ENCODE results near the gene RPN2. TPM values are rescaled to one million over a fixed set of nuclear protein-coding genes. Genes with fewer than 3 reads are reported as not detected.

The RPN2 gene
- total and polyA plus RNA-seq, 4 donors, result 153 to 241 (median 177) TPM

- Histone ChIP-seq H3K27me3 (ENCODE audit: control insufficient read depth in 4 of 4, insufficient read depth in 4 of 4, low read length in 3 of 4) (no peaks in the 10 kb centered on the region), H3K36me3 (ENCODE audit: control insufficient read depth in 4 of 4, insufficient read depth in 3 of 4, low read depth in 1 of 4, low read length in 3 of 4) (peaks cover 9 to 40% (median 37%) of the 10 kb centered on the region in 4 donors), H3K9me3 (ENCODE audit: control insufficient read depth in 4 of 4, low read length in 3 of 4) (no peaks in the 10 kb centered on the region), H3K4me1 (ENCODE audit: control insufficient read depth in 4 of 4, insufficient read depth in 4 of 4, low read length in 3 of 4) (no peaks in the 10 kb centered on the region), H3K4me3 (ENCODE audit: low read depth in 1 of 3, low read length in 3 of 3) (no peak overlapping the region), H3K9ac (ENCODE audit: low read depth in 1 of 2, low read length in 2 of 2) (no peak overlapping the region), H3K27ac (ENCODE audit: low read depth in 1 of 2, low read length in 2 of 2) (no peak overlapping the region)
- TF ChIP-seq HNF4A (conservative IDR thresholded peaks at IDR 0.05) (peak; percentile 12 to 53), FOXA2 (IDR thresholded peaks at IDR 0.05) (no peak), SP1 (IDR thresholded peaks at IDR 0.05) (peak; percentile 19)
- 74% methylated on average over 3 of the region's 3 CpGs for WGBS
- DNase-seq (ENCODE audit: low spot score), result no peak
Observed at GRCh38 chr20:37220731-37221130, 41.6 kb downstream of the RPN2 start.

GRCh38 chr20:37222086-37222485, 43.0 kb downstream of the RPN2 start:
- Histone ChIP-seq H3K9ac (ENCODE audit: low read depth in 1 of 2, low read length in 2 of 2) (no peak overlapping the region), H3K36me3 (ENCODE audit: control insufficient read depth in 4 of 4, insufficient read depth in 3 of 4, low read depth in 1 of 4, low read length in 3 of 4) (peaks cover 7 to 49% (median 46%) of the 10 kb centered on the region in 4 donors), H3K4me1 (ENCODE audit: control insufficient read depth in 4 of 4, insufficient read depth in 4 of 4, low read length in 3 of 4) (no peaks in the 10 kb centered on the region), H3K27ac (ENCODE audit: low read depth in 1 of 2, low read length in 2 of 2) (no peak overlapping the region), H3K9me3 (ENCODE audit: control insufficient read depth in 4 of 4, low read length in 3 of 4) (no peaks in the 10 kb centered on the region), H3K4me3 (ENCODE audit: low read depth in 1 of 3, low read length in 3 of 3) (no peak overlapping the region), H3K27me3 (ENCODE audit: control insufficient read depth in 4 of 4, insufficient read depth in 4 of 4, low read length in 3 of 4) (no peaks in the 10 kb centered on the region)
- DNase-seq (ENCODE audit: low spot score), result no peak
- no peak for TF ChIP-seq GABPA (IDR thresholded peaks at IDR 0.05 in 1 of 2, conservative IDR thresholded peaks at IDR 0.05 in 1 of 2)
- no peak for TF ChIP-seq ATF3 (IDR thresholded peaks at IDR 0.05)
- no peak for TF ChIP-seq SP1 (IDR thresholded peaks at IDR 0.05)
- 94% methylated on average over 4 of the region's 4 CpGs for WGBS

- peaks cover 5 to 58% (median 55%) of the 10 kb centered on the region in 4 donors for H3K36me3 ChIP-seq (ENCODE audit: control insufficient read depth in 4 of 4, insufficient read depth in 3 of 4, low read depth in 1 of 4, low read length in 3 of 4)
- H3K27ac ChIP-seq (ENCODE audit: low read depth in 1 of 2, low read length in 2 of 2), result no peak overlapping the region
- H3K27me3 ChIP-seq (ENCODE audit: control insufficient read depth in 4 of 4, insufficient read depth in 4 of 4, low read length in 3 of 4), result no peaks in the 10 kb centered on the region
- no peak overlapping the region for H3K4me3 ChIP-seq (ENCODE audit: low read depth in 1 of 3, low read length in 3 of 3)
- H3K4me1 ChIP-seq (ENCODE audit: control insufficient read depth in 4 of 4, insufficient read depth in 4 of 4, low read length in 3 of 4), result no peaks in the 10 kb centered on the region
- TF ChIP-seq, protein P1, sequence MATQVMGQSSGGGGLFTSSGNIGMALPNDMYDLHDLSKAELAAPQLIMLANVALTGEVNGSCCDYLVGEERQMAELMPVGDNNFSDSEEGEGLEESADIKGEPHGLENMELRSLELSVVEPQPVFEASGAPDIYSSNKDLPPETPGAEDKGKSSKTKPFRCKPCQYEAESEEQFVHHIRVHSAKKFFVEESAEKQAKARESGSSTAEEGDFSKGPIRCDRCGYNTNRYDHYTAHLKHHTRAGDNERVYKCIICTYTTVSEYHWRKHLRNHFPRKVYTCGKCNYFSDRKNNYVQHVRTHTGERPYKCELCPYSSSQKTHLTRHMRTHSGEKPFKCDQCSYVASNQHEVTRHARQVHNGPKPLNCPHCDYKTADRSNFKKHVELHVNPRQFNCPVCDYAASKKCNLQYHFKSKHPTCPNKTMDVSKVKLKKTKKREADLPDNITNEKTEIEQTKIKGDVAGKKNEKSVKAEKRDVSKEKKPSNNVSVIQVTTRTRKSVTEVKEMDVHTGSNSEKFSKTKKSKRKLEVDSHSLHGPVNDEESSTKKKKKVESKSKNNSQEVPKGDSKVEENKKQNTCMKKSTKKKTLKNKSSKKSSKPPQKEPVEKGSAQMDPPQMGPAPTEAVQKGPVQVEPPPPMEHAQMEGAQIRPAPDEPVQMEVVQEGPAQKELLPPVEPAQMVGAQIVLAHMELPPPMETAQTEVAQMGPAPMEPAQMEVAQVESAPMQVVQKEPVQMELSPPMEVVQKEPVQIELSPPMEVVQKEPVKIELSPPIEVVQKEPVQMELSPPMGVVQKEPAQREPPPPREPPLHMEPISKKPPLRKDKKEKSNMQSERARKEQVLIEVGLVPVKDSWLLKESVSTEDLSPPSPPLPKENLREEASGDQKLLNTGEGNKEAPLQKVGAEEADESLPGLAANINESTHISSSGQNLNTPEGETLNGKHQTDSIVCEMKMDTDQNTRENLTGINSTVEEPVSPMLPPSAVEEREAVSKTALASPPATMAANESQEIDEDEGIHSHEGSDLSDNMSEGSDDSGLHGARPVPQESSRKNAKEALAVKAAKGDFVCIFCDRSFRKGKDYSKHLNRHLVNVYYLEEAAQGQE (IDR thresholded peaks at IDR 0.05), result no peak
- TF ChIP-seq SP1 (IDR thresholded peaks at IDR 0.05) (no peak), ZBTB33 (IDR thresholded peaks at IDR 0.05) (no peak), NR2F2 (IDR thresholded peaks at IDR 0.05) (no peak), GABPA (IDR thresholded peaks at IDR 0.05 in 1 of 2, conservative IDR thresholded peaks at IDR 0.05 in 1 of 2) (no peak), RXRA (IDR thresholded peaks at IDR 0.05) (no peak), JUND (IDR thresholded peaks at IDR 0.05) (no peak), EGR1 (IDR thresholded peaks at IDR 0.05; ENCODE audit: low read depth in 2 of 2) (no peak), RAD21 (IDR thresholded peaks at IDR 0.05) (no peak), YY1 (IDR thresholded peaks at IDR 0.05) (no peak), FOXA2 (IDR thresholded peaks at IDR 0.05) (no peak), ATF3 (IDR thresholded peaks at IDR 0.05) (no peak), TAF1 (conservative IDR thresholded peaks at IDR 0.05) (no peak), FOXA1 (IDR thresholded peaks at IDR 0.05) (no peak), HNF4G (IDR thresholded peaks at IDR 0.05) (no peak)
- TF ChIP-seq, protein P2, sequence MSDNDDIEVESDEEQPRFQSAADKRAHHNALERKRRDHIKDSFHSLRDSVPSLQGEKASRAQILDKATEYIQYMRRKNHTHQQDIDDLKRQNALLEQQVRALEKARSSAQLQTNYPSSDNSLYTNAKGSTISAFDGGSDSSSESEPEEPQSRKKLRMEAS (IDR thresholded peaks at IDR 0.05), result no peak
- TF ChIP-seq, protein P3, sequence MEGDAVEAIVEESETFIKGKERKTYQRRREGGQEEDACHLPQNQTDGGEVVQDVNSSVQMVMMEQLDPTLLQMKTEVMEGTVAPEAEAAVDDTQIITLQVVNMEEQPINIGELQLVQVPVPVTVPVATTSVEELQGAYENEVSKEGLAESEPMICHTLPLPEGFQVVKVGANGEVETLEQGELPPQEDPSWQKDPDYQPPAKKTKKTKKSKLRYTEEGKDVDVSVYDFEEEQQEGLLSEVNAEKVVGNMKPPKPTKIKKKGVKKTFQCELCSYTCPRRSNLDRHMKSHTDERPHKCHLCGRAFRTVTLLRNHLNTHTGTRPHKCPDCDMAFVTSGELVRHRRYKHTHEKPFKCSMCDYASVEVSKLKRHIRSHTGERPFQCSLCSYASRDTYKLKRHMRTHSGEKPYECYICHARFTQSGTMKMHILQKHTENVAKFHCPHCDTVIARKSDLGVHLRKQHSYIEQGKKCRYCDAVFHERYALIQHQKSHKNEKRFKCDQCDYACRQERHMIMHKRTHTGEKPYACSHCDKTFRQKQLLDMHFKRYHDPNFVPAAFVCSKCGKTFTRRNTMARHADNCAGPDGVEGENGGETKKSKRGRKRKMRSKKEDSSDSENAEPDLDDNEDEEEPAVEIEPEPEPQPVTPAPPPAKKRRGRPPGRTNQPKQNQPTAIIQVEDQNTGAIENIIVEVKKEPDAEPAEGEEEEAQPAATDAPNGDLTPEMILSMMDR (IDR thresholded peaks at IDR 0.05; ENCODE audit: low read depth, low read length, missing input control), result no peak
- DNase-seq (ENCODE audit: low spot score), result no peak
- H3K9ac ChIP-seq (ENCODE audit: low read depth in 1 of 2, low read length in 2 of 2), result no peak overlapping the region
- no peaks in the 10 kb centered on the region for H3K9me3 ChIP-seq (ENCODE audit: control insufficient read depth in 4 of 4, low read length in 3 of 4)
Observed at GRCh38 chr20:37223053-37223452, 43.9 kb downstream of the RPN2 start.

Data from liver (tissue), 9 donors.